Stomach (tissue), 9 donors: ENCODE data around the gene IRF3. TPM values are rescaled to one million over a fixed set of nuclear protein-coding genes. Genes with fewer than 3 reads are reported as not detected.

Experiments used
- DNase-seq, 2 donors: peaks; one replicate each; pipeline versions ENCODE4 v3.0.0 to v3.0.0-alpha.2; 2013 to 2019
- H3K27ac ChIP-seq, 5 donors: fragments of 200-600 bp in 4 of 5; sonication (generic) in 4 of 5; one replicate each; pipeline ENCODE4 v1.5.1; 2013 to 2019; ENCODE audit warnings: mild to moderate bottlenecking in 1 of 5, moderate library complexity in 1 of 5
- H3K27me3 ChIP-seq, 3 donors: fragments of 200-600 bp; sonication (generic); one replicate each; pipeline ENCODE4 v1.5.1; 2017 to 2019; ENCODE audit warnings: mixed run types in 1 of 3
- H3K36me3 ChIP-seq, 4 donors: fragments of 200-600 bp; sonication (generic); 1 replicate in 3 of 4; 2 replicates in 1 of 4; pipeline ENCODE4 v1.5.1; 2016 to 2019
- H3K4me1 ChIP-seq, 4 donors: fragments of 200-600 bp; sonication (generic); one replicate each; pipeline ENCODE4 v1.5.1; 2016 to 2019
- H3K4me3 ChIP-seq, 4 donors: fragments of 200-600 bp; sonication (generic) in 3 of 4; one replicate each; pipeline ENCODE4 v1.5.1; 2016 to 2019; ENCODE audit warnings: mild to moderate bottlenecking in 1 of 4
- H3K9me3 ChIP-seq, 4 donors: fragments of 200-600 bp; sonication (generic); one replicate each; pipeline ENCODE4 v1.5.1; 2016 to 2019
- CTCF ChIP-seq, 7 experiments: fragments of 450-650 bp in 4 of 7; fragments of 200-600 bp in 3 of 7; sonication (generic) in 3 of 7; IDR thresholded peaks; one replicate each; pipeline ENCODE4 v1.5.1; 2016 to 2019; ENCODE audit warnings: antibody characterized with exemption in 7 of 7, control low read depth in 2 of 7, mild to moderate bottlenecking in 1 of 7
- EP300 ChIP-seq: sonication (generic); formaldehyde crosslinking; IDR thresholded peaks from one replicate; pipeline ENCODE4 v1.6.1; 2017; ENCODE audit warnings: antibody characterized with exemption
- POLR2A ChIP-seq, 4 donors: fragments of 450-650 bp; IDR thresholded peaks; one replicate each; pipeline ENCODE4 v1.6.1; 2016; ENCODE audit warnings: antibody characterized with exemption in 4 of 4, control low read depth in 2 of 4, mild to moderate bottlenecking in 1 of 4, moderate library complexity in 1 of 4
- POLR2AphosphoS5 ChIP-seq, 3 donors: sonication (generic); formaldehyde crosslinking; IDR thresholded peaks; one replicate each; pipeline ENCODE4 v1.6.1; 2016; ENCODE audit warnings: antibody characterized with exemption in 3 of 3
- WGBS, 5 donors: extraction: QIAGEN DNeasy Blood & Tissue Kit in 3 of 5; methylation state at CpG; one replicate each; pipeline versions ENCODE4 v1.1.5 to v1.1.7; 2013 to 2018; 5-methylcytosine and 5-hydroxymethylcytosine counted together
- intact Hi-C: fragments of 100-400 bp; cut with DNase I; formaldehyde crosslinking; loops from one replicate; pipeline ENCODE4 v1.15.1; 2023; ENCODE audit warnings: low total_unique reads
- polyA plus RNA-seq, 3 donors: library from polyadenylated mRNA; stranded (reverse); fragments of 200-250 nt; gene quantifications; one replicate each; pipeline ENCODE4 v1.2.3, GENCODE V29; 2013
- total RNA-seq, 5 donors: library from RNA; depleted of rRNA; stranded (reverse); fragments of >200 nt; gene quantifications; one replicate each; pipeline versions ENCODE4 v1.1.0 to v1.2.3, GENCODE V29; 2014 to 2016
- donor health status: healthy with polysubstance abuse.
- donor health status: Bipolar disorder and iron deficiency.
- donor health status: healthy.

IRF3 gene
- total and polyA plus RNA-seq, 8 donors: 28.3 to 380 (median 108) TPM

- intact Hi-C loops: no loop called here
- Histone ChIP-seq H3K27me3 (no peaks in the 10 kb centered on the region), H3K4me1 (no peaks in the 10 kb centered on the region), H3K36me3 (no peaks in the 10 kb centered on the region), H3K4me3 (no peak overlapping the region), H3K9me3 (no peaks in the 10 kb centered on the region), H3K27ac (no peak overlapping the region)
- DNase-seq: no peak
- TF ChIP-seq POLR2A (IDR thresholded peaks at IDR 0.05) (no peak), EP300 (no peak), POLR2AphosphoS5 (IDR thresholded peaks at IDR 0.05) (no peak), CTCF (IDR thresholded peaks at IDR 0.05) (no peak)
- WGBS, 5 donors: 90 to 95% (median 93%) methylated on average over 20 of the region's 20 CpGs
Observed at GRCh38 chr19:49710372-49710951, 44.8 kb upstream of the IRF3 start.

GRCh38 chr19:49705919-49706318 lies 40.3 kb upstream of the IRF3 start:
- intact Hi-C loops: loop anchor here (10.0 kb wide), 1 partner anchor 89 kb away; no protein-coding TSS in a partner anchor
- DNase-seq: no peak
- TF ChIP-seq CTCF (IDR thresholded peaks at IDR 0.05): no peak
- TF ChIP-seq POLR2AphosphoS5 (IDR thresholded peaks at IDR 0.05): no peak
- Histone ChIP-seq H3K9me3 (no peaks in the 10 kb centered on the region), H3K36me3 (no peaks in the 10 kb centered on the region), H3K4me1 (peaks cover 0 to 4% (median 0%) of the 10 kb centered on the region in 4 donors), H3K27ac (no peak overlapping the region), H3K27me3 (peaks cover 0 to 14% (median 6%) of the 10 kb centered on the region in 3 donors), H3K4me3 (no peak overlapping the region)
- WGBS, 5 donors: 80 to 89% (median 88%) methylated on average over 9 to 16 of the region's 16 CpGs

- no peak overlapping the region for H3K4me3 ChIP-seq
- peaks cover 0 to 4% (median 0%) of the 10 kb centered on the region in 4 donors for H3K4me1 ChIP-seq
- H3K27me3 ChIP-seq: peaks cover 0 to 21% (median 9%) of the 10 kb centered on the region in 3 donors
- H3K9me3 ChIP-seq: no peaks in the 10 kb centered on the region
- 85 to 89% (median 88%) methylated on average over 12 to 22 of the region's 22 CpGs for WGBS, 5 donors
- no peak overlapping the region for H3K27ac ChIP-seq
- TF ChIP-seq CTCF (IDR thresholded peaks at IDR 0.05) (no peak), EP300 (no peak), POLR2A (IDR thresholded peaks at IDR 0.05) (no peak)
- DNase-seq: no peak
- H3K36me3 ChIP-seq: no peaks in the 10 kb centered on the region
- intact Hi-C loops: loop anchor here (10.0 kb wide), 1 partner anchor 90 kb away; no protein-coding TSS in a partner anchor
Observed at GRCh38 chr19:49704888-49705642, 39.4 kb upstream of the IRF3 start.

- no peak for DNase-seq
- no peak overlapping the region for H3K27ac ChIP-seq
- H3K4me3 ChIP-seq: no peak overlapping the region
- no peak for TF ChIP-seq CTCF (IDR thresholded peaks at IDR 0.05)
- TF ChIP-seq POLR2A (IDR thresholded peaks at IDR 0.05): no peak
- no peak for TF ChIP-seq POLR2AphosphoS5 (IDR thresholded peaks at IDR 0.05)
- TF ChIP-seq EP300: no peak
- no peaks in the 10 kb centered on the region for H3K9me3 ChIP-seq
- H3K27me3 ChIP-seq: peaks cover 0 to 21% (median 9%) of the 10 kb centered on the region in 3 donors
- intact Hi-C loops: loop anchor here (10.0 kb wide), 1 partner anchor 93 kb away; no protein-coding TSS in a partner anchor
- no peaks in the 10 kb centered on the region for H3K36me3 ChIP-seq
- peaks cover 0 to 4% (median 0%) of the 10 kb centered on the region in 4 donors for H3K4me1 ChIP-seq
- WGBS, 5 donors: 28 to 51% (median 39%) methylated on average over 26 to 40 of the region's 40 CpGs
Observed at GRCh38 chr19:49701271-49701786, 35.7 kb upstream of the IRF3 start.
